Stimulated activated CD4-positive, alpha-beta T cell treated with anti-CD3 and anti-CD28 coated beads, Interleukin-15, amount 100 ng/mL, for 48 hours (primary cell): ENCODE measurements around the gene TRIP4.
"Not testable (repeated sequence)": the region's sequence is repeated elsewhere in the genome, so short reads cannot be mapped to it uniquely, and the experiment has no call there.

Source experiments
- DNase-seq, 2 donors: peaks; one replicate each; pipeline ENCODE4 v3.0.0-alpha.2; 2020; ENCODE audit warnings: low read depth in 2 of 2

Gene TRIP4

GRCh38 chr15:64490598-64491259 lies 103.1 kb downstream of the TRIP4 start:
- DNase-seq = no peak

GRCh38 chr15:64493641-64494040 lies 106.0 kb downstream of the TRIP4 start:
- DNase-seq = no peak

GRCh38 chr15:64495968-64496367 lies 108.3 kb downstream of the TRIP4 start:
- DNase-seq = not testable (repeated sequence)

DNA sequence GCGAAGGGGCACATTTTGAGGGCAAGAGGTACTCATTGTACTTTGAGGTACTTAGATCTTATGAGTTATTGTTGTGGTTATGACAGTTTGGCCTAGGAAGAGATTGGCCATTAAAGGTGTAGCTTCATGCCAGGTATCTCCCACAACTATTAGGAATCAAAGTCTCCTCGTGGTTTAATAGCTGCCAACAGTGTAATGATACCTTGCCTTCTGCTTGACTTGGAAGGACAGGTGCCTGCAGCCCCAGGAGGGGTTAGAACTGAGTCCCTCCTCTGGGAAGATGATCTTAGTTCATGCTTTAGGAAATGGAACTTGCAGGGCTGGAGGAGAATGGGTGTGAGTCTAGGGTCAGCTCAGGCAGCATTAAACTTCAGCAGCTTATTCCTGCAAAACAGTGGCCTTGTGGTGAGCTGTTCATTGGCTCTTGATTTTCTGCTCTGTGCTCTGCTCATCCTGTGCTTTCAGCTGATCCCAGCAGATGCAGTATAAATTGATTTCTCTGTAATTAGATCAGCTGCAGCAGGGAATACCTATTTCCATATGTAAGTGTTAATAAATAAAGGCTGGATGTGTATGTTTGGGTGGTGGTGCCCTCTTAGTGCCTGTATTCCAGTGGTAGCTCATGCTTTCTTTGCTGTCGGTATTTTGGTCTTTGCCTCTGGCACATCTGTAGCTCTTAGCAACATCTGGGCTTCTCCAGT lies 113.2 kb downstream of the TRIP4 start:
- no peak for DNase-seq

DNA sequence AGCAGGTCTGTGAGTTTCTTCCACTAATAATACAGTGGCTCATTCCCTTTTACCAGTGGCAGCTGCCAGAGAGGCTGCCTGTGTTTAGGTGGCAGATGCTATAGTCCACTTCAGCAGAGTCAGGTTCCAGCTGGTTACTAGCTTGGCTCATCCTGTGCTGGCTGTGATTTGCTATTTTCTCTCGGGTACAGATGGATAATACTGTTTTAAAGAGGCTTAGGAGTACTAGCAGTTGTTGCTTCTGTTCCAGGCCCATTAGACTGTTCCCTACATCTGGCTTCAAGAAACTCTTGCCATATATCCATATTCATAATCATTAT lies 113.7 kb downstream of the TRIP4 start:
- no peak for DNase-seq

DNA sequence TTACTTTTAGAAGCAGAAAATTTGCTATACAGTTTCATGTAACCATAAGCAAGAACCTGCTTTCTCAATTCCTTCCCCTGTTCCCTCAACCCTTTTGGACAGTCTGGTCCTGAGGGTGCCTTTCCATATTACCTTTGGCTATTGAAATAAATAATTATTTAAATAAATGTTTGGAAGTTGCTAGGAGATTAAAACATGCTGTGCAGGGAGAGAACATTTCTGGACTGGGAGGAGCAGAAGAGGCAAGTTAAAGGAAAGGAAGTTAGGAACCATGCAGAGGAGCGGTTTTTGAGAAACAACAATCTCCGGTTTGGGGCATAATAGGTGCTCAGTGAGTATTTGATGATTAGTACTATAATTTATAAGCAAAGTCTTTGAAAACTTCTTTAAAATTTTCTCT lies 114.5 kb downstream of the TRIP4 start:
- no peak for DNase-seq

GRCh38 chr15:64502551-64502950 lies 114.9 kb downstream of the TRIP4 start:
- no peak for DNase-seq

GRCh38 chr15:64503197-64503596 lies 115.6 kb downstream of the TRIP4 start:
- no peak for DNase-seq

DNA sequence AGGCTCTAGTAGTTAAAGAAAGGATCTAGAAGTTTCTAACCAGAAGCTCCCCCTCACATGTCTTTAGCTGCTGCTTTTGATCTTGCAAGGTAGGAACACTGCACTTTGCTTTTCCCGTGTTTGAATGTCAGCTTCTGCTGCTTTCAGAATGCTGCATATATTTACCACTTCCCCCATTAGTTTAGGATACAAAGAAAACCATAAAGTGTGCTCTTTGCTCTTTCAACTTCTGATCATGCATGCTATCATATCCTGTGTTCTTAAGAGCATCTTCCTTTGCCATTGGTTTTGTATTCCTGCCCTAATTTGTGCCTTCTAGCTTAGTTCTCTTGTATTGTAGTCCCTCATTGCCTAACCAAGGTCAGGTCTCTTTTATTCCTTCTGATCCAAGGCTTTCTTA lies 116.0 kb downstream of the TRIP4 start:
- DNase-seq = no peak
